Natural killer cell treated with Interleukin-12 subunit alpha and Interleukin-12 subunit beta and Interleukin-15 and Interleukin-18, amount 100 ng/mL, for 72 hours (primary cell): Measurements from ENCODE around the gene CFAP251. TPM values are rescaled to one million over a fixed set of nuclear protein-coding genes. Genes with fewer than 3 reads are reported as not detected.

Experiments used
- ATAC-seq, 2 donors: fragments of 150-1000 bp; cut with Tn5 transposase in 1 of 2; sonication (Bioruptor Pico), chemical (Tn5 transposase) in 1 of 2; 2 replicates each; pipeline ENCODE4 v1.10.0; 2021
- DNase-seq: peaks from one replicate; pipeline ENCODE4 v3.0.0; 2022; ENCODE audit warnings: low spot score
- H3K27ac Mint-ChIP-seq, 2 donors: 1 replicate in 1 of 2; 2 replicates in 1 of 2; pipeline ENCODE4 v1.8.0; 2022; ENCODE audit warnings: mixed read lengths in 2 of 2, mild to moderate bottlenecking in 1 of 2, moderate library complexity in 1 of 2
- H3K27me3 Mint-ChIP-seq, 2 donors: 1 replicate in 1 of 2; 2 replicates in 1 of 2; pipeline ENCODE4 v1.8.0; 2022; ENCODE audit warnings: mixed read lengths in 2 of 2
- H3K36me3 Mint-ChIP-seq: one replicate; pipeline ENCODE4 v1.8.0; 2022; ENCODE audit warnings: mixed read lengths
- H3K4me1 Mint-ChIP-seq, 2 donors: 1 replicate in 1 of 2; 2 replicates in 1 of 2; pipeline ENCODE4 v1.8.0; 2022; ENCODE audit warnings: low read depth in 2 of 2, mixed read lengths in 2 of 2, mild to moderate bottlenecking in 1 of 2
- H3K4me3 Mint-ChIP-seq: one replicate; pipeline ENCODE4 v1.8.0; 2022; ENCODE audit warnings: mixed read lengths
- H3K9me3 Mint-ChIP-seq: 2 replicates; pipeline ENCODE4 v1.8.0; 2022; ENCODE audit warnings: mixed read lengths
- total RNA-seq, 2 donors: library from RNA; stranded (reverse); gene quantifications; one replicate each; pipeline ENCODE4 v1.2.3, GENCODE V29; 2022

The CFAP251 gene
- total RNA-seq, 2 donors from 2014 or later: 2.0 to 2.9 TPM

GRCh38 chr12:122051231-122051876 is 133.0 kb downstream of the CFAP251 start:
- H3K4me3 Mint-ChIP-seq: no peak overlapping the region
- H3K27me3 Mint-ChIP-seq: no peaks in the 10 kb centered on the region

GRCh38 chr12:122052285-122052684 is 133.9 kb downstream of the CFAP251 start:
- DNase-seq (no peak), ATAC-seq (no peak)
- no peaks in the 10 kb centered on the region for H3K4me1 Mint-ChIP-seq
- H3K9me3 Mint-ChIP-seq: no peaks in the 10 kb centered on the region
- no peaks in the 10 kb centered on the region for H3K27me3 Mint-ChIP-seq
- no peak overlapping the region for H3K27ac Mint-ChIP-seq
- H3K4me3 Mint-ChIP-seq: no peak overlapping the region
- no peaks in the 10 kb centered on the region for H3K36me3 Mint-ChIP-seq

More at GRCh38 chr12:122051231-122051876, 133.0 kb downstream of the CFAP251 start:
- ATAC-seq (no peak), DNase-seq (no peak)
- Mint-ChIP-seq H3K36me3 (no peaks in the 10 kb centered on the region), H3K9me3 (no peaks in the 10 kb centered on the region), H3K4me1 (no peaks in the 10 kb centered on the region), H3K27ac (no peak overlapping the region)

Other genes starting within 250 kb of the CFAP251 start
- gene MORN3, start 248.9 kb upstream of the CFAP251 start, total RNA-seq: under 1 TPM; 0.17 to 0.43 TPM
- gene TMEM120B, start 205.8 kb upstream of the CFAP251 start, total RNA-seq: 10 to 100 TPM in 1 of 2 donors, 1 to 10 TPM in 1; 9.7 to 25.9 TPM
- gene RHOF, start 124.9 kb upstream of the CFAP251 start, total RNA-seq: 10 to 100 TPM; 76.1 to 78.0 TPM
- gene SETD1B, start 114.6 kb upstream of the CFAP251 start, total RNA-seq: 10 to 100 TPM; 27.1 to 40.8 TPM
- not detected for gene HPD, start 59.7 kb upstream of the CFAP251 start, total RNA-seq
- 10 to 100 TPM; 56.0 to 61.3 TPM for gene PSMD9, start 29.8 kb upstream of the CFAP251 start, total RNA-seq
- under 1 TPM; 0.33 to 0.69 TPM for gene BCL7A, start 103.3 kb downstream of the CFAP251 start, total RNA-seq
- 10 to 100 TPM; 28.4 to 48.6 TPM for gene MLXIP, start 160.2 kb downstream of the CFAP251 start, total RNA-seq